Adrenal gland (tissue), 5 donors: ENCODE data around the gene MTCH1.

Source experiments
- POLR2A ChIP-seq, 2 donors: fragments of 450-650 bp; IDR thresholded peaks; one replicate each; pipeline ENCODE4 v1.6.1; 2017; ENCODE audit warnings: antibody characterized with exemption in 2 of 2, mild to moderate bottlenecking in 2 of 2, moderate library complexity in 1 of 2
- TF ChIP-seq, protein P1 (sequence below), 6 experiments: fragments of 450-650 bp in 4 of 6; fragments of 200-600 bp in 2 of 6; sonication (generic) in 1 of 6; IDR thresholded peaks; 1 replicate in 5 of 6; 2 replicates in 1 of 6; pipeline versions ENCODE4 v1.5.1 to v1.8.0; 2016 to 2021; ENCODE audit warnings: antibody characterized with exemption in 6 of 6, mild to moderate bottlenecking in 2 of 6, moderate library complexity in 1 of 6
- donor health status: DM: no; HTN: no; CAD: no.

GRCh38 chr6:37008484-37009465, 22.8 kb upstream of the MTCH1 start:
- TF ChIP-seq, protein P1, sequence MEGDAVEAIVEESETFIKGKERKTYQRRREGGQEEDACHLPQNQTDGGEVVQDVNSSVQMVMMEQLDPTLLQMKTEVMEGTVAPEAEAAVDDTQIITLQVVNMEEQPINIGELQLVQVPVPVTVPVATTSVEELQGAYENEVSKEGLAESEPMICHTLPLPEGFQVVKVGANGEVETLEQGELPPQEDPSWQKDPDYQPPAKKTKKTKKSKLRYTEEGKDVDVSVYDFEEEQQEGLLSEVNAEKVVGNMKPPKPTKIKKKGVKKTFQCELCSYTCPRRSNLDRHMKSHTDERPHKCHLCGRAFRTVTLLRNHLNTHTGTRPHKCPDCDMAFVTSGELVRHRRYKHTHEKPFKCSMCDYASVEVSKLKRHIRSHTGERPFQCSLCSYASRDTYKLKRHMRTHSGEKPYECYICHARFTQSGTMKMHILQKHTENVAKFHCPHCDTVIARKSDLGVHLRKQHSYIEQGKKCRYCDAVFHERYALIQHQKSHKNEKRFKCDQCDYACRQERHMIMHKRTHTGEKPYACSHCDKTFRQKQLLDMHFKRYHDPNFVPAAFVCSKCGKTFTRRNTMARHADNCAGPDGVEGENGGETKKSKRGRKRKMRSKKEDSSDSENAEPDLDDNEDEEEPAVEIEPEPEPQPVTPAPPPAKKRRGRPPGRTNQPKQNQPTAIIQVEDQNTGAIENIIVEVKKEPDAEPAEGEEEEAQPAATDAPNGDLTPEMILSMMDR (IDR thresholded peaks at IDR 0.05) = no peak
- no peak for TF ChIP-seq POLR2A (IDR thresholded peaks at IDR 0.05)
